MG63 (cell line): ENCODE results near the gene EIF2AK2. TPM values are rescaled to one million over a fixed set of nuclear protein-coding genes. Genes with fewer than 3 reads are reported as not detected.

Experiments
- DNase-seq: peaks from one replicate; pipeline ENCODE4 v3.0.0-alpha.2; 2020
- H3K27me3 ChIP-seq: fragments of 250-450 bp; sonication (Bioruptor Pico); 2 replicates; pipeline ENCODE4 v1.5.1; 2020; ENCODE audit warnings: mild to moderate bottlenecking, moderate library complexity
- H3K36me3 ChIP-seq: fragments of 250-450 bp; sonication (Bioruptor Pico); 2 replicates; pipeline ENCODE4 v1.5.1; 2020; ENCODE audit warnings: mild to moderate bottlenecking, moderate library complexity
- H3K4me3 ChIP-seq: fragments of 250-450 bp; sonication (Bioruptor Pico); 2 replicates; pipeline ENCODE4 v1.5.1; 2020; ENCODE audit warnings: mild to moderate bottlenecking, moderate library complexity
- H3K9me3 ChIP-seq: fragments of 250-450 bp; sonication (Bioruptor Pico); 2 replicates; pipeline ENCODE4 v1.5.1; 2020; ENCODE audit warnings: mild to moderate bottlenecking, moderate library complexity
- total RNA-seq: library from RNA; depleted of rRNA; stranded (reverse); fragments of >200 nt; shearing (Covaris generic); gene quantifications from 2 replicates; pipeline ENCODE4 v1.2.3, GENCODE V29; 2014; ENCODE audit warnings: low replicate concordance

The EIF2AK2 gene
- total RNA-seq, 1 experiment from 2014 or later: 27.8 TPM

DNA sequence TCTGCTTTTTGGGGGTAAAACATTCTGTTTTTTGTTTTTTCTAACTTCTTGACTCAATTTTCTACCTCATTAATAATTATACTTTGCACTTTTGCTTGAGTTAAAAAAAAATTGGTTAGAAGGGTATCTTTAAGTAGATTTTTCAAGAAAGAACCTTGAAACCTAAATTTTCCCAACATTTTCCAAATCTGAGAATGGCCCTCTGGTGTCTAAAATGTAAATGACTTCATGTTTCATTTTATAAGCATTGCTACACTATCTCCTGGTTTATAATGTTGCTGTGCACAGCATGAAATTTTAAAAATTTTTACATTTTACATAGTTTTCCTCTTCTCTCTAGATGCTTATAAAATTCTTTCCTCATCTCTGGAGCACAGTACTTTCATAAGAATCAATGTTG lies 14.2 kb downstream of the EIF2AK2 start:
- peaks cover 73% of the 10 kb centered on the region for H3K36me3 ChIP-seq
- DNase-seq: no peak
- H3K9me3 ChIP-seq: no peaks in the 10 kb centered on the region
- no peaks in the 10 kb centered on the region for H3K27me3 ChIP-seq
- H3K4me3 ChIP-seq: no peak overlapping the region

DNA sequence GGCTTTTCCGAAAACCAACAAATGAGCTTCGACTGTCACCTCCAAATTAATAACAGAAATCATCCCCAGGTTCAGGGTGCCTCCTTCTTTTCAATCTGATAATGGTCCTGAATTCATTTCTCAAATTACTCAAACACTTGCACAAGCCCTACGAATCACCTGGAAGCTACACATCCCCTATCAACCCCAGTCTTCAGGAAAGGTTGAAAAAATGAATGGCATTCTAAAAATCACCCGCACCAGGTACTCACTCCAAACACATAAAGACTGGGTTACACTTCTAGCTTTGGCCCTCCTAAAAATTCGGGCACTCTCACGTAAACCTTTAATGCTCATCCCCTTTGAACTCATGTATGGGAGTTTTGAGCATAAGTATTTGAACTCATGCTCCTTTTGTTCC lies 23.9 kb downstream of the EIF2AK2 start:
- no peaks in the 10 kb centered on the region for H3K9me3 ChIP-seq
- H3K36me3 ChIP-seq: peaks cover 77% of the 10 kb centered on the region
- no peak overlapping the region for H3K4me3 ChIP-seq
- H3K27me3 ChIP-seq: no peaks in the 10 kb centered on the region
- DNase-seq: no peak

DNA sequence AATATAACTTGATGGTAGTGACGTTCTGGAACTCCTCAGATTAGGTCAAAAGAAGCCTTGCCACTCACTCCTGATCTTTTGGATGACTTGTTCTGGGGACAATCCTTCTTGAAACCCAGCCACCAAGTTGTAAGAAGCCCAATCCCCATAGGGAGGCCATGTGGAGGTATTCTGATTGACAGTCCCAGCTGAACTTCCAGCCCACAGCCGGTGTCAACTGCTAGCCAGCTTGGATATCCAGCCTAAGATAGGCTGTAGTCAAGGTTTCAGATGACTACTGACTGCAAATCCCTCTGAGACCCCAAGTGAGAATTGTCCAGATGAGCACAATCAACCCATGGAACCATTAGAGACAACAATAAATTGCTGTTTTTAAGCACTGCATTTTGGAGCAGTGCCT lies 31.4 kb downstream of the EIF2AK2 start:
- H3K27me3 ChIP-seq: no peaks in the 10 kb centered on the region
- peaks cover 46% of the 10 kb centered on the region for H3K36me3 ChIP-seq
- DNase-seq: no peak
- no peaks in the 10 kb centered on the region for H3K9me3 ChIP-seq
- no peak overlapping the region for H3K4me3 ChIP-seq

DNA sequence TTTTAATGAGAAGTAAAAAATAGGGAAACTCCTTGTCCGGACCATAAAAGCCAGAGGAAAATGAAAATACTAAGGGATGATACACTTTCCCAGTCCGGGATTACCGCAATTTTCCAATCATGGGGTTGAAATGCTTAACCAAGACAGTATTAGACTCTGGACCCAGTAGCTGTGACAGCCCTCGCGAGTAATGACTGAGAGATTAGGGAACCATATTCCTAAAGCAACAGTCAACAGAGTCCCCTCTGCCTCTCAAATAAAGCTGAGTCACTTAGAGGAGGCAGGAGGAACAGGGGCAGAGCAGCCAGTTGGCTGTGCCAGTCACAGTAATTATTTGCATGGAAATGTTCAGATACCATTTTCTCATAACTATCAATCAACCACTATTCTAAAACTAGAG lies 37.6 kb downstream of the EIF2AK2 start:
- Histone ChIP-seq H3K4me3 (no peak overlapping the region), H3K36me3 (peaks cover 41% of the 10 kb centered on the region)

DNA sequence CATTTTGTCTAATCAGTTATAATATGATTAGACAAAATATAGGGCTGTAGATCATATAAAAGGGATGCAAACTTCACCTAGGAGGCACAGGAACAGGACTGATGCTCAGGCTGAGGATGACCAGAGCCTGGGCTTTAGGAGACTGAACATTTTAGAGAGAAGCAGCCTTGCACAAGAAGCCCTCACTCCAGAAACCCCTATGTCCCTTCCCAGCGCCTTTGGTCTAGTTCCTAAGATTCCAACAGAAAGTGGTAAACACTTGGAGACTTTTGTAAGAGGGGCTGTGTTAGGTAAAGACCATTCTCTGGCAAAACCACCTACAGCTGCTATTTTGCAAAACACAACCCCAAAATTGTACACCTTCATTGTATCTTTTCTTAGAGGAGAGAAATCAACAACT lies 39.2 kb downstream of the EIF2AK2 start:
- DNase-seq: no peak
- Histone ChIP-seq H3K9me3 (no peaks in the 10 kb centered on the region), H3K27me3 (no peaks in the 10 kb centered on the region), H3K36me3 (peaks cover 41% of the 10 kb centered on the region), H3K4me3 (no peak overlapping the region)

More for the DNA sequence above, 37.6 kb downstream of the EIF2AK2 start:
- Histone ChIP-seq H3K9me3 (no peaks in the 10 kb centered on the region), H3K27me3 (no peaks in the 10 kb centered on the region)
- no peak for DNase-seq

DNA sequence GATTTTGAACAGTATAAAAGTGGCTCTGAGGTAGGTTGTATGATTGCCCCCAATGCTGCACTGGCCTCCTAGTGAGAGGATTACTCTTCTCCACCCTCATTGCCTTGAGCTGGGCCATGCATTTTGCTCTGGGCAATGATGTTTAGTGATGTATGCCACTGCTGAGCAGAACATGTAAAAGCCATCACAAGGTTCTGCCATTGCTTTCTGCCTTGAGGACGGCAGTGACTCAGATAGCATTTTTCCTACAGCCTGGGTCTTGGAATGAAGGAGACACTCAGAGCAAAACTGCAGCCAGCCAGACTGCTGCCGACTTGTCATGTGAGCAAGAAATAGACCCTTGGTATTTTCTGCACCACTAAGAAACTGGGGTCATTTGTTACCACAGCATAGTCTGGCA lies 44.8 kb downstream of the EIF2AK2 start:
- H3K9me3 ChIP-seq: no peaks in the 10 kb centered on the region
- no peak for DNase-seq
- H3K36me3 ChIP-seq: peaks cover 63% of the 10 kb centered on the region
- no peaks in the 10 kb centered on the region for H3K27me3 ChIP-seq
- no peak overlapping the region for H3K4me3 ChIP-seq

DNA sequence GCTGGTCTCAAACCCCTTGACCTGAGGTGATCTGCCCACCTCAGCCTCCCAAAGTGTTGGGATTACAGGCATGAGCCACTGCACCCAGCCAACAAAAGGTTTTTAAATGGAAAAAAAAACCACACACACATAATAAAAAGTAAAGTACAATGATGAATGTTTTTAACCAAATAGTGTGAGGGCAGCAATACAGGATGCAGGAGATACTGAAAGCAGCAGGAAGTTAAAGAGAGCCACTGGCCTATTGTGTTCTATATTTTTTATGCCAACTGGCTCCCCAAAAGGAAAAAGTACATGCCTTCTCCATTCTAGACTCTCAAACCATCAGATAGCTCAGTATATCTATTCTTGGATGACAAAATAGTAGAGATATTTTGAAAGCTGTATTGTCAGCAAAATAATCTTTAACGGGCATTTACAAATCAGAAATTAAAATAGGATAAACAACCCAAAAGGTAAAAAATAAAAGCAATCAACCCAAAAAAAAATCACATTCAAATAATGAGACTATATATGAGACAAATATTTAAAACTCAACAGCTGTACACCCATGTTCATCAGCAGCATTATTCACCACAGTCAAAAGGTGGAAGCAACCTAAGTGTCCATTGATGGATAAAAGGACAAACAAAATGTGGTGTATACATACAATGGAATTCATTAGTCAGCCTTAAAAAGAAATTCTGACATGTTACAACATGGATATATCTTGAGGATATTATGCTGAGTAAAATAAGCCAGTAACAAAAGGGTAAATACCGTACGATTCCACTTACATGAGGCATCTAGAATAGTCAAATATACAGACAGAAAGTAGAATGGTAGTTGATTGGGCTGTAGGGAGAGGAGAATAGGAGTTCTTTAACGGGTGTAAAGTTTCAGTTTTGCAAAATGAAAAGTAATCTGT lies 46.2 kb downstream of the EIF2AK2 start:
- H3K27me3 ChIP-seq: no peaks in the 10 kb centered on the region
- no peaks in the 10 kb centered on the region for H3K9me3 ChIP-seq
- H3K36me3 ChIP-seq: peaks cover 64% of the 10 kb centered on the region
- no peak overlapping the region for H3K4me3 ChIP-seq
- DNase-seq: no peak

DNA sequence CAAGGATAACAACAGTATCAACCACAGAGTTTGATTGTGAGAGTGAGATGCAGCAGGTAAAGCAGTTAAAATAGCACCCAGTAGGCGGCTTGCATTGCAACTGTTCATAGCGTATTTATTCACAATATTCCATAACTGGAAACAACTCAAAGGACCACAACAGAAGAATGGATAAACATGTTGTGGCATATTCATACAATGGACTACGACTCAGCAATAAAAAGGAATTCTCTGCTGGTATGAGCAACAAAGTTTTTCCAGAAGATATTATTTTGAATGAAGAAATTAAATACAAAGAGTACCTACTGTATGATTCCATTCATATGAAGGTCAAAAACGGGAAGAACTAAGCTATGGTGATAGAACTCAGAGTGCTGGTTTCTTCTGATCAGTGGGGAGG lies 47.3 kb downstream of the EIF2AK2 start:
- Histone ChIP-seq H3K4me3 (no peak overlapping the region), H3K9me3 (no peaks in the 10 kb centered on the region), H3K27me3 (no peaks in the 10 kb centered on the region), H3K36me3 (peaks cover 65% of the 10 kb centered on the region)
- DNase-seq: no peak

DNA sequence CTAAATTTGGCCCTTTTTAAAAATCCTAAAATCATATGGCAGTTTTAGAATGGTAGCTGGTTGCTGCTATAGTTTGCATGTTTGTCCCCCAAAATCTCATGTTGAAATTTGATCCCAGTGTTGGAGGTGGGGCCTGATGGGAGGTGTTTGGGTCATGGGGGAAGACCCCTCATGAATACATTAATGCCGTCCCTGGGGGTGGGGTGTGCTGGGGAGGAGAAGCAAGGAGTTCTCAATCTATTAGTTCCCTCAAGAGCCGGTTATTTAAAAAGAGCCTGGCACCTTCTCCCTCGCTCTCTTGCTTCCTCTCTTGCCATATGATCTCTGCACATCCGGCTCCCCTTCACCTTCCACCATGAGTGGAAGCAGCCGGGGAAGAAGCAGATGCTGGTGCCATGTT lies 51.6 kb downstream of the EIF2AK2 start:
- no peak overlapping the region for H3K4me3 ChIP-seq
- H3K9me3 ChIP-seq: no peaks in the 10 kb centered on the region
- no peak for DNase-seq
- no peaks in the 10 kb centered on the region for H3K27me3 ChIP-seq
- H3K36me3 ChIP-seq: peaks cover 72% of the 10 kb centered on the region

DNA sequence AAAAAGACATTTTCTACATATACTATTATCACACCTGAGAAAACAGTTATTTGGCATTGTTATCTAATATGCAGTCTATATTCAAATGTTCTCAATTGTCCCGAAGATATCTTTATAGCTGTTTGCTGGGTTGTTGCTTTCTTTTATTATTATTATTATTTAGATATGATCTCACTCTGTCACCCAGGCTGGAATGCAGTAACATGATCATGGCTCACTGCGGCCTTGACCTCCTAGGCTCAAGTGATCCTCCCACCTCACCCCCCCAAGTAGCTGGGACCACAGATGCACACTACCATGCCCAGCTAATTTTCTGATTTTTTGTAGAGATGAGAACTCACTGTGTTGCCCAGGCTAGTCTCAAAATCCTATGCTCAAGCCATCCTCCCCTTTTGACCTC lies 52.6 kb downstream of the EIF2AK2 start:
- DNase-seq: no peak
- Histone ChIP-seq H3K9me3 (no peaks in the 10 kb centered on the region), H3K27me3 (no peaks in the 10 kb centered on the region), H3K36me3 (peaks cover 66% of the 10 kb centered on the region), H3K4me3 (no peak overlapping the region)

DNA sequence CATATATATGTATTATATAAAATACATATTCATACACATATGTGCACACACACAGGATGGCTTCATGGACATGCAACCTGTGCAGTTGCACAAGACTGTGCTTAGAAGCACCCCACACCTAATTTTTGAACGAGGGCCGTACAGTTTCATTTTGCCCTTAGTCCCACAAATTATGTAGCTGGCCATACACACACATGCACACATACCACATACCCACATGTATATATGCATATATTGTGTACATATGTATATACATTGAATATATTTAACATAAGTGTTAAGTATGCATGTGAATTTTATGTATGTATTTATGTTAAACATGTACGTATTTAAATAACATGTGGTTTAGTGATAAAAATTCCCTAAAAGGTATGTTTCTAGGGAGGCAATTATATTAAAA lies 54.2 kb downstream of the EIF2AK2 start:
- peaks cover 53% of the 10 kb centered on the region for H3K36me3 ChIP-seq
- H3K27me3 ChIP-seq: no peaks in the 10 kb centered on the region
- no peak for DNase-seq
- H3K9me3 ChIP-seq: no peaks in the 10 kb centered on the region
- no peak overlapping the region for H3K4me3 ChIP-seq

DNA sequence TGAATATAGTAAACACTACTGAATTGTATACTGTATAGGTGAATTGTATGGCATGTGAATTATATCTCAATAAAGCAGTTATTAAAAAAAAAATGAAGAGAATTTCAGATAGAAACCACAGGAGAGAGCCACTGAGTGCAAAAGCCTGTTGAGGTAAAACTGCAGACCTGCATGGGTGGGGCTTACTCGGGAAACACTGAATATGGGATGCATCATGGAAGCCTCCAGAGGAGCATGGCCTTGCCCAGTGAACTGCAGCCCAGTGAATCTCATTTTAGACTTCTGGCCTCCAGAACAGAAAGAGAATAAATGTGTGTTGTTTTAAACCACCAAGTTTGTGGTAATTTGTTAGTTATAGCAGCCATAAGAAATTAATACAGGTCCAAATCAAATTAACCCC lies 56.7 kb downstream of the EIF2AK2 start:
- no peak for DNase-seq
- H3K9me3 ChIP-seq: no peaks in the 10 kb centered on the region
- no peak overlapping the region for H3K4me3 ChIP-seq
- peaks cover 39% of the 10 kb centered on the region for H3K36me3 ChIP-seq
- no peaks in the 10 kb centered on the region for H3K27me3 ChIP-seq

DNA sequence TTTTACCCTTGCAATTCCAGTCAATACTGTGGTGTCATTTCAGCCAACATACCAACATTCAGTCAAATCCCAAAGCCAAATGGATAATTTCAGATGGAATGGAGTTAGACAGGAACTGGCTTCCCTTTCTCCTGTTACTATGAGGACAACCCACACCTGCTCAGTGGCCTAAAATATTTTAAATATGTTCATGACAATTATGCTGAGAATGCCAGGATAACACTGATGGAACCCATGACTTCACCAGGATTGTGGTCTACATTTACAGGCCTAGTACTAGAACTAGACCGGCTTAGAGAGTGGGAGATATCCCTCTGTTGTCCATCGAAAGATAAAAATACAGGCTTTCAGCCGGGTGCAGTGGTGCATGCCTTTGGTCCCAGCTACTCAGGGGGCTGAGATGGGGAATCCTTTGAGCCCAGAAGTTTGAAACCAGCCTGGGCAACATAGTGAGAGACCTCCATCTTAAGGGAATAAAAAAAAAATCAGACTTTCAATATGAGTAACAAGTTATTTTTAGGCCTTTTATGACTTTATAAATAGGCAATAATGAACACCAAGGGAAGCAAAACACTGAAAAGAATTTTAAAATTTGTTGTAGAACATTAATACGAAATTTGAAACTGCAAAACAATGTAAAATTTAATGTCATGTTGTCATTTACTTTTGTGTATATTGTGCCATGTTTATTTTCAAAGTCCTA lies 58.2 kb downstream of the EIF2AK2 start:
- no peaks in the 10 kb centered on the region for H3K27me3 ChIP-seq
- H3K9me3 ChIP-seq: no peaks in the 10 kb centered on the region
- no peak overlapping the region for H3K4me3 ChIP-seq
- peaks cover 42% of the 10 kb centered on the region for H3K36me3 ChIP-seq
- DNase-seq: no peak

DNA sequence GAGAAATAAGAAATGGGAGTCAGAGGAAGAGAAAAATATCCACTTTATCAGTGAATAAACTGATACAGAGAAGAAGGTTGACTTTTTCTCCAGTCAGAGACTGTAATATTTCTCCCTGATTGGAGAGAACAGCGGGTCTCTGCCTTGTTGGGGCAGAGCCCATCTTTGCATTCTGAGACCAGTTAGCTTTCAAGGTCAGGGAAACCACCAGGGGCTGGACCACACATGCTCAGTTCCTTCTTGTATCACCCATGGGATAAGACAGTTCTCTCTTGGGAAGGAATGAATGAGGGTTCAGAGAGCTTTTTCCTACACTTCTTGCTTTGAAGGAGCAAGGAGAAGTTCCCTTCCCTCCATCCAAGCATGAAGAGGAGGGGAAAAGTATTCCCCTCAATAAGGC lies 60.2 kb downstream of the EIF2AK2 start:
- no peak overlapping the region for H3K4me3 ChIP-seq
- no peaks in the 10 kb centered on the region for H3K9me3 ChIP-seq
- DNase-seq: no peak
- H3K27me3 ChIP-seq: no peaks in the 10 kb centered on the region
- peaks cover 40% of the 10 kb centered on the region for H3K36me3 ChIP-seq

DNA sequence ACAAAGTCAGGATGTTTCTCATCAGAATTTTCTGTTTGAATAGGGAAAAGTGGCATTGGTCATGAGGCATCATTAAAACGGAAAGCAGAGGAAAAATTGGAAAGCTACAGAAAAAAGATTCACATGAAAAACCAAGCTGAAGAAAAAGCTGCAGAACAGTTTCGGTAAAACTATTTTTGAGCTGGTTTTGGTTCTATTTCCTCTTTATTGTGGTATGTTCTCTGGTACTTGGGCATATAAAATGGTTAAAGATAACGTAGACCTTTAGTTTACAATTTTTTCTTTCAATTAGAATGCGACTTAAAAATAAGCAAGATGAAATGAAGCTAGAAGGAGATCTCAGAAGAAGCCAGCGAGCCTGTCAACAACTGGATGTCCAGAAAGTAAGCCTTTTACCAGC lies 64.9 kb downstream of the EIF2AK2 start:
- H3K36me3 ChIP-seq: peaks cover 37% of the 10 kb centered on the region
- no peak for DNase-seq

DNA sequence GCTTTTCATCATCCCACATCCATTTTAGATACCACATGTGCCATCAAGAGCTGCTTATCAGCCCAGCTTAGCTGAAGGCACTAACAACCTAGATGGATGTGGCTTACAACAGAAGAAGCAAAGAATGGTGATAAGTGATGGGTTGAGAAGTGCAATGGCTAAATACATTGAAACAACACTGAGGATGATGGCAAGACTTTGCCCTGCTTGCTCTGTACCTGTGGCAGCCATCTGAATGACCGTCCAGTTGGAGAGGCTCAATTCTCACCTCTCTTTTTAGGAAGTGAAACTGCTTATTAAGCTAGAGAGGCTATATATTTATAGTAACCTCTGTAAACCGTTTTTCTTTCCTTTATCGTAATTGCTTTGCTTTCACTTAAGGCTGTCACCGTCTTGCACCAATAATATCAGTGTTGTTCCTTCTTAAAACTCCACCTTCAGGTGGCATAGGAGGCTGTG lies 66.7 kb downstream of the EIF2AK2 start:
- Histone ChIP-seq H3K4me3 (no peak overlapping the region), H3K27me3 (no peaks in the 10 kb centered on the region), H3K36me3 (peaks cover 40% of the 10 kb centered on the region), H3K9me3 (no peaks in the 10 kb centered on the region)
- DNase-seq: no peak

More for the DNA sequence above, 64.9 kb downstream of the EIF2AK2 start:
- Histone ChIP-seq H3K27me3 (no peaks in the 10 kb centered on the region), H3K4me3 (no peak overlapping the region), H3K9me3 (no peaks in the 10 kb centered on the region)

DNA sequence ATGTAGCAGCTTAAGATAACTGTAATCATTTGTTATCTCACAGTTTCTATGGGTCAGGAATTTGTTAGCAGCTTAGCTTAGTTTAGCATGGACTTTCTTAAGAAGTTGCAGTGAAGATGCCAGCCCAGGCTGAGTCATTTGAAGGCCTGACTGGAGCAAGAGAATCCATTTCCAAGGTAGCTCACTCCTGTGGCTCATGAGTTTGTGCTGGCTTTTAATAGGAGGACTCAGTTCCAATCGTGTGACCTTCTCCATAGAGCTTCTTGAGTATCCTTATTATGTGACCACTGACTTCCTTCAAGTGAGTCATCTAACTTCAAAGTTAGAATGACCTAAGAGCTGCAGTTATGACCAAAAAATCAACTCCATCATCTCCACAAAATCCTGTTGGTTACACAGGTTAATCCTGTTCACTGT lies 71.0 kb downstream of the EIF2AK2 start:
- no peak overlapping the region for H3K4me3 ChIP-seq
- no peaks in the 10 kb centered on the region for H3K27me3 ChIP-seq
- DNase-seq: peak; percentile 28
- peaks cover 29% of the 10 kb centered on the region for H3K36me3 ChIP-seq
- H3K9me3 ChIP-seq: no peaks in the 10 kb centered on the region

DNA sequence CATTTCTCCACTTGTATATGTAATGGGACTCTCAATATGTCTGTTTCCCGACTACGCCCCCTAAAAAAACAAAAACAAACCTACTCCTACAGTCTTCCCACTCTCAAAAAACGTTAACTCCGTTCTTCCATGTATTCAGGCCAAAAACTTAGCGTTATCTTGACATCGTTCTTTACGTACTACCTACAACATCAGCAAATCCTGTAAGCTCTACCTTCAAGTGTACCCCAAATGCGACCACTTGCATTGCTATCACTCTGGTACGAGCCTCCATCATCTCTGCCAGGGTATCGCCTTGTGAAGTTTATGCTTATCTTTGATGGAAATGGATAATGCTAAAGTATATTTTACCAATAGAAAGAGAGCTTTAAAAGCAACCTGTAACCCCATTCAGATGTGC lies 72.0 kb downstream of the EIF2AK2 start:
- Histone ChIP-seq H3K4me3 (peak overlapping the region; percentile 97), H3K9me3 (no peaks in the 10 kb centered on the region), H3K36me3 (peaks cover 26% of the 10 kb centered on the region), H3K27me3 (no peaks in the 10 kb centered on the region)
- no peak for DNase-seq
